Limb (tissue), 2 donors: Measurements from ENCODE around the gene FILIP1L.
"Not testable (repeated sequence)": the region's sequence is repeated elsewhere in the genome, so short reads cannot be mapped to it uniquely, and the experiment has no call there.

ENCODE experiments used
- DNase-seq, 2 donors: peaks; one replicate each; pipeline ENCODE4 v3.0.0-alpha.2; 2016; ENCODE audit errors: extremely low spot score in 2 of 2

FILIP1L gene

DNA sequence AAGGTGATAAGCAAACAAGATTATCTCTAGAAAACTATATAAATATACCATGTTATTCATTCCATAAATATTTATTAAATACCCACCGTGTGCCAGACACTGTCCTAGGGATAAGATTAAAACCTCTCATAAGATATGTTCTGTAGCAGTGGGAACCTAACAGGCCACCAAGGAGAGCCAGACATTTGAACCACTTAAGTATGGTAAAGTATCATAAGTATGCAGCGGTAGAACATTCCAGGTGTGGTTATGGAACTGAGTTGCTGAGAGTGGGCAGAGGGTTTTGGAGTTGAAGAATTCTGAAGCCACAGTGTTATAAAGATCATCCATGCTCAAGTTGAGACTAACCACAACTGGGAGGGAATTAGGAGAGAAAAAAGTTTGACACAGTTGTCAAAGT lies 14.7 kb downstream of the FILIP1L start:
- no peak for DNase-seq

DNA sequence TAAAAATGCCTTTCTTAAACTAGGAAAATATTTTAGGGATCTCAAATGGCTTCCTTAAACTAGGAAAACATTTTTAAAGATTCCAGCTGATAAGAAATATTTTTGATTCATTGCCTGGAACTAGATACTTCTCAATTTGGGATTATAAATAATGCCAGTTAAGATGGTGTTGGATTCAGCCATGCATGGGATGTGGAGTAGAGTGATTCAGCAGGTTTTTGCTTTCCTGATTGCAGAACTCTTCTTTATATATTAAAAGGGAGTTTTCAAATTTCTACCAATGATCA lies 15.6 kb downstream of the FILIP1L start:
- no peak for DNase-seq

DNA sequence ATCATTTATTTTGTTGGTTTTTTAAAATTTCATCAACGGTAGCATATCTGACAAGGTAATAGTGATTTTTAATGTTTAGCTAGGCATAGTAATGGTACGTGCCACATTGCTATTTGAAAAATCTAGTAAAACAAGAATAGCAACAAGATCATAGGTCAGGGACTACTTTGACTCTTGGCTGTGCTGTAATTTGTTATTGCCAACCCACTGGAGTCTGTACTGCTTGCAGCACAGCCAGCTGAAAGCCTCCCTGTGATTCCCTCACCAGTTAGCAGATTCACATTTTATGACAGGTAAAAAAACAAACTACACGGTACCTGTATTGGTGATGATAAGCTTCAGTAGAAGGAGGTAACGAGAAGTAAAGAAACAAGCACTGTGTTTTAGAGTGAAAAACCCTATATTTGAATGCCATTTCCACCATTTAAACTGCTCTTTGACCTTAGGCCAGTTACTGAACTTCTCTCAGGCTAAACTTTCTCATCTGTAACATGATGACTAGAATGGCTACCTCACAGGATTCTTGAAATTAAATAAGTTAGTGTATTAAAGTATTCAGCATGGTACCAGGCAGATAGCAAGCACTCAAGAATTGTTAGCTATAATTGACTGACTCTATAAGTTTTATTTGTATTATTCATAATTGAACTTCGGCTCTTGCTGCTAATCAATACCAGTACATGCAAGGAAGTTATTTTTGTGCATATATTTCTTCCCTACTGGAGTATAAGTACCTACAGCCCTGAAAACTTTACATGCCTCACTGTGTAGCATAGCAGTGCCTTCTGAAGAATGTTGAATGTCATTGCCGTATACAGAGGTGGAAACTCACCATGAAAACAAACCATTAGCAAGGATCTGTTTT lies 16.1 kb downstream of the FILIP1L start:
- no peak for DNase-seq

DNA sequence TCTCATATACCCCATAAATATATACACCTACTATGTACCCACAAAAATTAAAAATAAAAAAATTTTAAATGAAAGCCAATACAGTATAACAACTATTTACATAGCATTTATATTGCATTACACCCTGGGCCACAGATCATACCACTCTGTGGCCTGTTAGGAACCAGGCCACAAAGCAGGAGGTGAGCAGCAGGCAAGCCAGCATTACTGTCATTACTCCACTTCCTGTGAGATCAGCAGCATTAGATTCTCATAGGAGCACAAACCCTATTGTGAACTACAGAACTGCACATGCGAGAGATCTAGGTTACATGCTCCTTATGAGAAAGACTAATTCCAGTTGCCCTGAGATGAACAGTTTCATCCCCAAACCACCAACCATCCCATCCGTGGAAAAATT lies 17.4 kb downstream of the FILIP1L start:
- DNase-seq = no peak

DNA sequence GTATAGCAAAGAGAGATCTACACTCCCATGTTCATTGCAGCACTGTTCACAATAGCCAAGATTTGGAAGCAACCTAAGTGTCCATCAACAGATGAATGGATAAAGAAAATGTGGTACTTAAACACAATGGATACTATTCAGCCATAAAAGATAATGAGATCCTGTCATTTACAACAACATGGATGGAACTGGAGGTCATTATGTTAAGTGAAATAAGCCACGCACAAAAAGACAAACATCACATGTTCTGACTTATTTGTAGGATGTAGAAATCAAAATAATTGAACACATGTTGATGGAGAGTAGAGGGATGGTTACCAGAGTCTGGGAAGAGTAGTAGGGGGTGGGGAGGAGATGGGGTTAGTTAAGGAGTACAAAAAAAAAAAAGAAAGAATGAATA lies 18.0 kb downstream of the FILIP1L start:
- not testable (repeated sequence) for DNase-seq

DNA sequence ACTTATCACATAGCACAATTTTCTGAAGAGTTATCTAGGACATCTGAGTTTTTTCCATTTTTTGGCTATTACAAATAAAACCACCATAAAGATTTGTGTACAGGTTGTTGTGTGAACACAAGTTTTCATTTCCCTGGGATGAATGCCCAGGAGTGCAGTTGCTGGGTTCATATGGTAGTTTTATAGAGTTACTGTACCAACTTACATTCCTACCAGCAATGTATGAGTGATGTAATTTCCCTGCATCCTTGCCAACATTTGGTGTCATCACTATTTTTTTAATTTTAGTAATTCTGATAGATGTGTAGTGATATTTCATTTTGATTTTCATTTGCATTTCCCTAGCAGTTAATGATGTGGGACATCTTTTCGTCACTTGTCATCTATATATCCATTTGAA lies 20.5 kb downstream of the FILIP1L start:
- no peak for DNase-seq

DNA sequence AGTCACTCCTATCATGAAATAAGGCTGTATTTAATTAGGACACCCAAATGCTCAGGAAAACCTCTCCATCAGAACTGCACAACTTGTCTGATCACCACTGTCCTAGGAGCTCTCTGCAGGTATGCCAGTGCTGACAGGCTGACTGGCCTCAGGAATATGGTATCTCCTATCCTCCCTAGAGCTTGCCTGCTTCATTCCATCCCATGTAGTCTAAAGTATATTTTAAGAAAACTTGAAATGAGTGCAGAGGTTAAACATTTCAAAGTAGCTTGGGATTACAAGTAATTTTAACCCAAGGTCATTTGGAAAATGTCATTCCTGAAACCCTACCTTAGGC lies 23.7 kb downstream of the FILIP1L start:
- DNase-seq = no peak

DNA sequence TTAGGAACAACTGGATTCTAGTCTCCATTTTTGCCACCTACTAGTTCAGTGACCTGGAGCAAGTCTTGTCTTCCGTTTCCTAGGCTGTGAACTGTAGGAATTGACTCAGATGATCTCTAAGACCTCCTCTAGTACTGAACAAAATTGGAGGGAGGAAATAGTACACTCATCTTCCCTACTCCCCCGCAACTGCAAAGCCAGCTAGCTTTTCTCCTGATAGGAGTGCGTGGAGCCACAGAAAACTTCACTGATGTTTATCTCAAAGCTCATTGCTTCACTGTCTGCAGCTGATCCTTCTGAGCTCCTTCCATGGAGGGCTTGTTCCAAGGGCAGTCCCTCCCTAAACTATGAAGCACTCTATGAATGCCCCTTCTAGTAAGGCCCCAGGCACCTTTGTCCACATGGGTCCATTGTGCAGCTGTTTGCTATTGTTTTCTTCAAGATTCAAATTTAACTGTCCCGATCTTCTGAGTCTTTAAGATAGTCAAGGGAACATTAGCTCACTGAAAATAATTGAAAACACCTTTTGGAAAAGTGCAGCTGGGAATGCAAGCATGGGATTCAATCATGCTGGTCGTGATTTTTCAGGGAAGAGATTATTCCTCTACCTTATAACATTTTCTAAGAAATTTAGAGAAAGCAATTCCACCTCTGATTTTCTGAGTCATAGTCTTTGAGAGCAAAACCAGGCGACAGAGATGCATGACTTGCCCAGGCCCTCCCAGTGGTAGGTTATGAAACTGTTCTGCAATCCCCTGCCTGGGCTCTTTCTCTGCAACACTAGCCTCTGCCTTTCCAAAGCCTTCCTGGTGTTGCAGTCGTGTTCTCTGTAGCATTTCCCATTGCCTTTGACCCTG lies 24.3 kb downstream of the FILIP1L start:
- no peak for DNase-seq

DNA sequence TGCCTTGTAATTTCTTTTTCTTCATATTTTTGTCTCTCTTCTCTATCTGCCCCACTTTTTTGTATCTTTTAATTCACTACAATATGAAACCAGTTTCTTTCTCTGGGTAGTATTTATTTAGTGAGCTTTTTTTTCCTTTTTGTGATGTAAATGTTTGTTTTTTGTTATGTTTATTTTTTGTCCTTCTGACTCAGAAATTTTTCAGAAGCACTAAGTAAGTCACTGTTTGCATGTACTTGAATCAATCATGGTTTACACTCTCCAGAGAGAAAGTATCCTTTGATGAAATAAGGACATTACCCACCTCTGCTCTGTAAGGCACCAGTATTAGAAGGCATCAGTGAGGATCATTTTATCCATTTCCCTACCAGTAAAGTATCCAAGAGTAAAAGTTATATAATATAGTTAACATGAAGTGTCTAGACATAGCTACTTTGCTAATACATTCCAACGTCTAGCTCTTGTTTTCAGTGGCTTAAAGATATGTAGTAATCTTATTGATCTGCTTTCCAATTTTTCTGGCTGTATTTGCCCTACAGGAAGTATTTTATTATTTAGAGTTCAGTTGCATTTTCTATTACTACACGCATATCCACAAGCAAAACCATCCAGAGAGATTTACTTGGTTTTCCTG lies 25.4 kb downstream of the FILIP1L start:
- DNase-seq = no peak

DNA sequence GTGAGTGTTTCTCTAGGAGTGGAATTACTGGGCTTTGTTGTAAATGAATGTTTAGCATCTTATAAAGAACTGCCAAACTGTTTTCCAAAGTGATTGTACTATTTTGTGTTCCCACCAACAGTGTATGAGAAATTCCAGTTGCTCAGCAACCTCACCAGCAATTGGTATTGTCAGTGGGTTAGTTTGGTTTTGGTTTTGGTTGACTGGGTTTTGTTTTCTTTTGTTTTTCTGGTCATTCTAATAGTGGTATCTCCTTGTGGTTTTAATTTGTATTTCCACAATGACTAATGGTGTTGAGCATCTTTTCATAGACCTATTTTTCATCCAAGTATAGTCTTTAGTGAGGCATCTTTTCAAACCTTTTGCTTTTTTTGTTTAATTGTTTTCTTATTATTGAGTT lies 27.1 kb downstream of the FILIP1L start:
- DNase-seq = no peak

DNA sequence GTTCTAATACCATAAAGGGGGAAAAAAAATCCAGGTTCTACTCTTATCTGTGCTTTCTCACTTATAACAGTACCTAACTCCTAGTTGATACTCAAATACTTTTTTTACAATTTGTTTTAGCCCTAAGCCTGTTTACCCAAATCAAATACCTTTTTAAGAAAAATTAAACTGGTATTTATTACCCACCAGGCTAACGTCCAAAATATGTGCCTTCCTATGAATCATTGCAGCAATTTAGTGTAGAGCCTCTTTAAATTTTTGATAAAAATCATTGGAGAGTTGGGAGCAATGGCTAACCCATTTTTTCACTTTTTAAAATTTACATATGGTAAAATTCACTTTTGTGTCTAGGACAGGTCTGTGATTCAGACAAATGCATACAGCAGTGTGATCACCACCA lies 27.9 kb downstream of the FILIP1L start:
- no peak for DNase-seq

DNA sequence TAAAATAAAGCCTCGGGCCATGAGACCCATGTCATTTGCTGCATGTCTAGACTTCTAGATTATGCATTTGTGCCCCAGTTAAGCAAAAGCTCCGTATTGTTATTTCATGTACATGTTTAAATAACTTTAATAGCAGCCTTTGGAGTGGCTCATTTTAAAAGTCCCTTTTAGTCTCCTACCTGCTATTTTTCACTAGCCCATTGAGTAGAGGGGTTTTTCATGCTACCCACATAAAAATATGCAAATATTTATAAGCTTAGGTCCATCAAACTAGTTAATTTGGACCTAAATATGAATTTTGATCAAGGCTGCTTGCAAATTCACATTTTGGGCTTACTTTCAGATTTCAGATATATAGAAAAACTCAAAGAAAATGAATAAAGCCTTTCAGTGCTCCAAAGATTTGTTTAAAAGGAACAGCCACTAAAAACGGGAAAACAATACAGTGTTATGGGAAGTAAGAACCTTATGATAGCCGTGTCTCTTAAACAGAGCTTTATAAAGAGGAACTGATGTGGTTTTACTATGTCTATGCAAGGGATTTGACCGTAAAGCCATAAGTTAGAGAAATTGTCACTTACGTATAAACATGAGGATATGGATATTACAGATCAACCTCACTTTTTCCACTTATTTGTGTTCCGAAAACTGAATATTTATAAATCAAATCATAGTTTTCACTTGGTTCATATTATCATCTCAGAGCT lies 30.0 kb downstream of the FILIP1L start:
- DNase-seq = no peak

DNA sequence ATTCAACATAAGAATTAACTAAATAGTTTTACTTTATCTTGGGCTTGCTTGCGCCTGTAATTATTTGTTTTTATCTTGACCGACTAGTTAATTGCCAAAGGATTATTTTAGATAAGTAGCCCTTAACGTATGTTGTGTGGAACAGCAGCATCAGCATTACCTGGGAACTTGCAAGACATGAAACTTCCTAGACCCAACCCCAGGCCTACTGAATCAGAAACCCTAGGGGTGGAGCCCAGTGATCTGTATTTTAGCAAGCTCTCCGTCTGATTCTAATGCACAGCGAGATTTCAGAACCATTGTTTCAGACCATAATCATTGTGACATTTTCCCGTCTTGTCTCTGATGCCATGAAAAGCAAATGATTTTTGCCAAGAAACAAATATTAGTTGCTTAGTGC lies 31.1 kb downstream of the FILIP1L start:
- no peak for DNase-seq

DNA sequence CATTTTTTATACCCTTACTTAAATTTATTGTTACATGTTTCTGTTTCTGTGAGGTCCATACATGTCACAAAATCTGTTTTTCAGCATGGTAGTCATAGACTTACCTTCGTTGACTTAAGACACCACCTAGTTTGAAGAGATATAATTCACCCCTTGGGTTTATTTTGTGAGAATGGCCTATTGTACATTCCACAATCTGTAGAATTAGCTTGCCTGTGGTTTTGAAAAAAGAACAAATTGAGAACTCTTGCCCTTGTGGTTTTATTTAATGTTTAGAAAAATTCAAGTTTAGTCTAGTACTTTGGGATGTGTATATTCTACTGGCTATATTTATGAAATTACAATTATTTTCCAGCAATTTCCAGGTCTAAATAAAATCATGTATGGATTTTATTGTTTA lies 31.6 kb downstream of the FILIP1L start:
- no peak for DNase-seq

DNA sequence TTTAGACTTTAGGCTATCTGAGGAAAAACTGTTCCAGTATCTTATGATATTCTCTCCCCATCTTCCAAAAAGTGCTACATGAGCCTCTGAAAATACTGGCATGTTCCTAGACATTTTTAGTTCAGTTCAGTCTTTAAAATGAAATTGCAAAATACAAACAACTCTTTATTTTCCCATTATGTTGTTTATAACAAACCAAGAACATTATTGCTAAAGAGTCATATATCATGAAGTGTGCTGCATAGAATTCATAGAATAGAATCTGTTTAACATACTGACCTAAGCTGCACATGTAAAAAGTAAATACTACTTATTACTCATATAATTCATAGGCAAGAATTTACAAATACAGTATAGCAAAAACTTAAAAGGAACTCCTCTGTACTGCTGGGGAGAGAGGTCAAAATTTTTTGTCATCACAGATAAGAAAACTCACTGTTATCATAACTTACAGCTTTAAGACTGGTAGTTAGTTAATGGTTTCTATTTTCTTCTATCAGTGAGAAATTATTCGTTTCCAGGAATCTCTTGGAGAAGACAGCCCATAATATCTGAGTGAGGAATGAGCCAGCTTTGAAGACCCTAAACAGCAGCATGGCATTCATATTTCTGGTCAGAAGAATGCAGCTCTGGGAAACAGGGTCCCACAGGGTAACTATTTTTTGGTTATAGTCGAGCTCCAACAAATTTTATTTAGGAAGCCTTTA lies 32.2 kb downstream of the FILIP1L start:
- no peak for DNase-seq

DNA sequence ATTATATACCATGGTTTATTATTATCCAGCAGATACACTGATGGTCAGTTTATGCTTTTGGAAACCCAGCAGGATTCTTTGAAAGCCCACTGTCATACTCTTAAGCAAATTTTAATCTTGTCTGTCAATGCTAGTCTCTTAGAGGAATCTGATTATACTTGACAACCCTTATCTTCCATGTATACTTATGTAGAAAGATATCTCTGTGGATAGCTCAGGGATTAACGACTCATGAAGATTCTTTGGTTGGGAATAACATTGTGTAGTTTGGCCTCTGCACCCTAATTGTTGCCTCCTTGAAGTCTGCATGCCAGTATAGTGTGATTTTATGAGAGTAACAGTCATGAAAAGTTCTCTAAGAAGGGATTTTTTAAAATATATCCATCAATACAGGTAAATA lies 33.0 kb downstream of the FILIP1L start:
- no peak for DNase-seq

DNA sequence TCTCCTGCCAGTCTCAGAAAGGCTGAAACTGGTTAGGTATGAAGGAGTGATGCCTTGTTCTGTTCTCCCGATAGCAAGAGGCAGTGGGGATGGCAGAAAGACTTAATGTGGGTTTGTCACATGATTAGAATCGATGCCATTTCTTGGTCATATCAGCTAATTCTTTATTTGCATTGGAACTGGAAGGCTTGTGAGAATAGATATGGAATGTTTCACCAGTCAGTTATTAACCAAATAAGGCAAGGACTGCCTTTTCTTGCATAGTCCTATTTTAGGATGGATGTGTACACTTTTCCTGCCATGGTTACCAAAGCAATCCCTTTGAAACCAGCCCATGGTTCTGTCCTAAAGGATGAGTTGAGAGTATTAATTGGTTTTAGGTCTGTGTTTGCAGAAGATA lies 33.7 kb downstream of the FILIP1L start:
- DNase-seq = no peak

DNA sequence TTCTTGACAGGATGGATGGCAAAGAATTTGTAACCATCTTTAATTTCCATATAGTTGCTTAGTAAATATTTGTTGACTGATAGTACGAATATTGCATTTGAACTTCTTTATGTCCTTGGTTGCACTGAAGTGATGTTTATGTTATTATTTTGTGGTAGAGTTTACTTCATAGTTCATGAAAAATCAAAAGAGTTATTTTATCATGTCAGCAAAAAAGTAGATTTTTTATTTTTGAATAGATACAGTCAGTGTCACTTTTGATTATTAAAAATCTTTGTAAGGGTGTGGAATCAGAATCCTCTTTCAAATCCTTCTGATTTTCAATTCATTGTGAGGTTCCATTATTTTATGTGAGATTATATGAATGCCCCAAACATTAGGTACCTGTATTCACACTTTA lies 35.0 kb downstream of the FILIP1L start:
- no peak for DNase-seq

DNA sequence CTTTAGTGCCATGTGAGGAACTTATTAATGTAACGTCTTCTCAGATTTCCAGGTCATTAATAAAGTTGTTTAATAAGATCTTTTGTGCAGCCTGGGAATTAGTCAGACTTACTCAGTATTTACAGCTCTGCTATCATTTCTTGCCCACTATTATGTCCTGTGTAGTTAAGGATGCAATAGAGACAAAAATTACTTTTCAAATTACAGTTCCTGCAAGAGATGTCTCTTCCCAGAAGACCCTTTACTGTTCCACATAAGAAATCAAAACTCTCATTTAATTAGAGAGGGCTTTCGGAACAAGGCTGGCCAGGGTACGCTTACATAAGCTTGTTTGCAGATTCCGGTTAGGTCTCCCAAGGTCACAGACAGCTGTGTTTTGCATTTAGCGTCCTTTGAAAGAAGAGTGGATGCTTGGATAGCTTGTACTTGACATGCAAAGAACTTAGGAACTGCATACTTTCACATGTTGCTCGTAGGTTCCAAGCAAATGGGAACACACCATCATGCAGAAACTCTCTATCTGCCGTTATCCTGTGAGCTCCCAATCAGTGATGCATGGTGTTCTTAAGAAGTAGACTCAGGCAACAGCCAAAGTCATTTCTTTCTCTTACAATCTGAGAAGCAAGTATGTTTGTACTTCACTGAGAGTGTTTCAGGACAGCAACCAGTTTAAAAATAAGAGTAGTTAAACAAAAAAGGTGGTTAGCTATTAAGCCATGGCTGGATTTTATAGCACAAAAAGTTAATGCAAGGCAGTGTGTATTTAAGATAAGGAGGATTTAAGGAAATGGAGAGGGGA lies 37.4 kb downstream of the FILIP1L start:
- peak in 1 of 2 donors; percentile 49 for DNase-seq
